ENCODE data around the gene MRPL48. TPM values are rescaled to one million over a fixed set of nuclear protein-coding genes. Genes with fewer than 3 reads are reported as not detected.

The MRPL48 gene
- polyA plus RNA-seq, 1 of the 3 experiments (the other 2 are of a cell fraction) = 29.2 TPM

GRCh38 chr11:73760679-73761402, 26.8 kb upstream of the MRPL48 start, which contains the start of gene RAB6A (continued):
- TF ChIP-seq IRF3 (IDR thresholded peaks at IDR 0.05; ENCODE audit: low read depth, low read length) = peak; percentile 27; the same call in 1 of the 2 replicates

- H3K27me3 ChIP-seq (ENCODE audit: insufficient read depth) = no peaks in the 10 kb centered on the region
- H3K4me2 ChIP-seq = 0 out of 2 replicates have a peak overlapping the region, but pooled peaks have one; percentile 20
- peak overlapping the region; percentile 11; the same call in 1 of the 2 replicates for H3K9ac ChIP-seq
- peak overlapping the region; percentile 95 for H2AFZ ChIP-seq (ENCODE audit: low read depth)
- H4K20me1 ChIP-seq (ENCODE audit: insufficient read depth) = peaks cover 29% of the 10 kb centered on the region
- WGBS (ENCODE audit: low lambda C conversion rate) = 51% methylated on average over 16 of the region's 16 CpGs
- POLR2A ChIA-PET = interaction anchor here (0.7 to 4.4 kb wide), 6 partner anchors 16 to 163 kb away, joined by 3 to 89 read pairs (median 6); partner anchors contain the start of genes COA4, MRPL48 and PAAF1
- H3K36me3 ChIP-seq (replicated peaks in 1 of 2; ENCODE audit: control insufficient read depth in 1 of 2, insufficient read depth in 2 of 2, low read length in 1 of 2) = no peaks in the 10 kb centered on the region
- CTCF ChIA-PET = interaction anchor here (1.0 to 2.0 kb wide), 5 partner anchors 16 to 112 kb away, joined by 3 to 15 read pairs (median 3); no protein-coding TSS in a partner anchor
- H3K4me1 ChIP-seq (ENCODE audit: control insufficient read depth in 1 of 2, insufficient read depth in 2 of 2, low read depth in 1 of 2, low read length in 1 of 2) = peaks cover 4 to 13% of the 10 kb centered on the region in 2 experiments; a peak in 2 of 4 replicates
- peaks cover 42% of the 10 kb centered on the region for H3K79me2 ChIP-seq (ENCODE audit: insufficient read depth)
- peak overlapping the region; percentile 23 to 41; a peak in 2 of 4 replicates for H3K4me3 ChIP-seq (ENCODE audit: low read depth in 2 of 2, low read length in 1 of 2)
- TF ChIP-seq ZBTB33 (IDR thresholded peaks at IDR 0.05; ENCODE audit: borderline replicate concordance, low read depth) (peak; percentile 28; the same call in 1 of the 2 replicates), YY1 (IDR thresholded peaks at IDR 0.05; ENCODE audit: low read depth) (peak; percentile 99), TAF1 (IDR thresholded peaks at IDR 0.05; ENCODE audit: borderline replicate concordance, low read depth, low read length) (peak; percentile 4; the same call in 1 of the 2 replicates), GATA2 (CRISPR knock-in tag; IDR thresholded peaks at IDR 0.05) (no peak)
- H3K27ac ChIP-seq (ENCODE audit: low read depth in 2 of 2, low read length in 1 of 2) = peak overlapping the region; percentile 46 to 83; a peak in 3 of 4 replicates
- H3K9me2 ChIP-seq = no peaks in the 10 kb centered on the region
- no peaks in the 10 kb centered on the region for H3K9me3 ChIP-seq
- DNase-seq = no peak
- H3F3A ChIP-seq (replicated peaks; ENCODE audit: insufficient read depth) = peaks cover 4% of the 10 kb centered on the region
Observed at GRCh38 chr11:73761403-73761945, 26.2 kb upstream of the MRPL48 start.

- H3K4me1 ChIP-seq (ENCODE audit: control insufficient read depth in 1 of 2, insufficient read depth in 2 of 2, low read depth in 1 of 2, low read length in 1 of 2) = peaks cover 4 to 11% of the 10 kb centered on the region in 2 experiments; a peak in 3 of 4 replicates
- H3K4me2 ChIP-seq = no peak overlapping the region
- H3K36me3 ChIP-seq (replicated peaks in 1 of 2; ENCODE audit: control insufficient read depth in 1 of 2, insufficient read depth in 2 of 2, low read length in 1 of 2) = no peaks in the 10 kb centered on the region
- no peaks in the 10 kb centered on the region for H3K27me3 ChIP-seq (ENCODE audit: insufficient read depth)
- no peak overlapping the region for H3K27ac ChIP-seq (ENCODE audit: low read depth in 2 of 2, low read length in 1 of 2)
- H3K4me3 ChIP-seq (ENCODE audit: low read depth in 2 of 2, low read length in 1 of 2) = no peak overlapping the region
- POLR2A ChIA-PET = interaction anchor here (4.4 kb wide), 1 partner anchor 15 kb away, joined by 89 read pairs; no protein-coding TSS in a partner anchor
- H3K79me2 ChIP-seq (ENCODE audit: insufficient read depth) = peaks cover 30% of the 10 kb centered on the region
- no peak overlapping the region for H2AFZ ChIP-seq (ENCODE audit: low read depth)
- CTCF ChIA-PET = interaction anchor here (2.0 kb wide), 1 partner anchor 14 kb away, joined by 6 read pairs; no protein-coding TSS in a partner anchor
- H3K9me3 ChIP-seq = no peaks in the 10 kb centered on the region
- no peak overlapping the region for H3K9ac ChIP-seq
- peaks cover 18% of the 10 kb centered on the region for H4K20me1 ChIP-seq (ENCODE audit: insufficient read depth)
- no peak for DNase-seq
- no peaks in the 10 kb centered on the region for H3K9me2 ChIP-seq
- peaks cover 4% of the 10 kb centered on the region for H3F3A ChIP-seq (replicated peaks; ENCODE audit: insufficient read depth)
- TF ChIP-seq TCF12 (IDR thresholded peaks at IDR 0.05) = no peak
- TF ChIP-seq RCOR1 (IDR thresholded peaks at IDR 0.05; ENCODE audit: low read length) = no peak
- no peak for TF ChIP-seq EZH2phosphoT487 (IDR thresholded peaks at IDR 0.05; ENCODE audit: borderline replicate concordance, low read depth)
- no peak for TF ChIP-seq GABPA (IDR thresholded peaks at IDR 0.05; ENCODE audit: low read depth)
- no peak for TF ChIP-seq IRF3 (IDR thresholded peaks at IDR 0.05; ENCODE audit: low read depth, low read length)
- TF ChIP-seq USF1 (IDR thresholded peaks at IDR 0.05; ENCODE audit: borderline replicate concordance, low read depth) = no peak
- TF ChIP-seq RAD21 (IDR thresholded peaks at IDR 0.05; ENCODE audit: low read length) = no peak
- no peak for TF ChIP-seq CHD2 (IDR thresholded peaks at IDR 0.05; ENCODE audit: low read length, partially characterized antibody)
- TF ChIP-seq SMC3 (IDR thresholded peaks at IDR 0.05; ENCODE audit: low read depth, low read length) = no peak
- TF ChIP-seq YY1 (IDR thresholded peaks at IDR 0.05; ENCODE audit: low read depth) = no peak
- TF ChIP-seq SIN3A (IDR thresholded peaks at IDR 0.05; ENCODE audit: borderline replicate concordance, low read depth, low read length) = no peak
- no peak for TF ChIP-seq RXRA (IDR thresholded peaks at IDR 0.05; ENCODE audit: borderline replicate concordance, low read depth)
- no peak for TF ChIP-seq EP300 (IDR thresholded peaks at IDR 0.05; ENCODE audit: borderline replicate concordance in 1 of 2, low read depth in 1 of 2, low read length in 1 of 2)
Observed at GRCh38 chr11:73762732-73763131, 24.9 kb upstream of the MRPL48 start.
